WI38 (cell line): ENCODE measurements around the gene DISC1.

Experiments
- H3K4me3 ChIP-seq: 2 replicates; pipeline ENCODE4 v1.5.1; 2011; ENCODE audit warnings: low read depth, mild to moderate bottlenecking, control low read depth, low read length
- CTCF ChIP-seq: IDR thresholded peaks from 2 replicates; pipeline ENCODE4 v1.5.1; 2012; ENCODE audit warnings: low read depth, mild to moderate bottlenecking, control low read depth, low read length

The DISC1 gene

GRCh38 chr1:231927431-231927830 lies 300.8 kb downstream of the DISC1 start:
- H3K4me3 ChIP-seq, result no peak overlapping the region
- no peak for TF ChIP-seq CTCF

- no peak for TF ChIP-seq CTCF
- H3K4me3 ChIP-seq, result no peak overlapping the region
Observed at GRCh38 chr1:231929311-231929710, 302.7 kb downstream of the DISC1 start.

GRCh38 chr1:231930257-231930947 lies 303.8 kb downstream of the DISC1 start:
- H3K4me3 ChIP-seq, result no peak overlapping the region
- no peak for TF ChIP-seq CTCF

GRCh38 chr1:231931146-231931545 lies 304.6 kb downstream of the DISC1 start:
- no peak for TF ChIP-seq CTCF
- no peak overlapping the region for H3K4me3 ChIP-seq

GRCh38 chr1:231931846-231932454 lies 305.4 kb downstream of the DISC1 start:
- no peak overlapping the region for H3K4me3 ChIP-seq
- peak; percentile 38; the same call in 1 of the 2 replicates for TF ChIP-seq CTCF

- TF ChIP-seq CTCF, result no peak
- no peak overlapping the region for H3K4me3 ChIP-seq
Observed at GRCh38 chr1:231933711-231934626, 307.4 kb downstream of the DISC1 start.
